Testis (tissue), 3 donors: ENCODE data around the gene EPHA3. TPM values are rescaled to one million over a fixed set of nuclear protein-coding genes. Genes with fewer than 3 reads are reported as not detected.

Experiments used
- DNase-seq: peaks from one replicate; pipeline ENCODE4 v3.0.0-alpha.2; 2019
- H3K27ac ChIP-seq, 2 donors: fragments of 200-600 bp; sonication (generic); one replicate each; pipeline ENCODE4 v1.5.1; 2019
- H3K27me3 ChIP-seq: fragments of 200-600 bp; sonication (generic); one replicate; pipeline ENCODE4 v1.5.1; 2019
- H3K36me3 ChIP-seq: fragments of 200-600 bp; sonication (generic); one replicate; pipeline ENCODE4 v1.5.1; 2017; ENCODE audit warnings: low read depth; ENCODE audit errors: missing control alignments
- H3K4me1 ChIP-seq: fragments of 200-600 bp; sonication (generic); one replicate; pipeline ENCODE4 v1.5.1; 2019
- H3K4me3 ChIP-seq, 2 donors: fragments of 200-600 bp; sonication (generic); one replicate each; pipeline ENCODE4 v1.5.1; 2017 to 2019
- H3K9me3 ChIP-seq: fragments of 200-600 bp; sonication (generic); one replicate; pipeline ENCODE4 v1.5.1; 2017
- POLR2A ChIP-seq: fragments of 450-650 bp; IDR thresholded peaks from one replicate; pipeline ENCODE4 v1.6.1; 2017; ENCODE audit warnings: antibody characterized with exemption, mild to moderate bottlenecking, moderate library complexity
- WGBS, 2 donors: methylation state at CpG; one replicate each; pipeline ENCODE4 v1.1.5; 2018; 5-methylcytosine and 5-hydroxymethylcytosine counted together
- intact Hi-C: fragments of 100-400 bp; cut with DNase I; formaldehyde crosslinking; loops from one replicate; pipeline ENCODE4 v1.15.1; 2023; ENCODE audit warnings: low total_unique reads
- polyA plus RNA-seq: library from polyadenylated mRNA; stranded (reverse); fragments of 350-450 nt; fragmentation: Illumina TruSeq; extraction: RNeasy Lipid Tissue Mini Kit (QIAGEN cat#74804); gene quantifications from one replicate; pipeline ENCODE4 v1.2.3, GENCODE V29; 2014; ENCODE audit warnings: low read depth, low replicate concordance; ENCODE audit not compliant: insufficient read depth
- total RNA-seq, 2 donors: library from RNA; depleted of rRNA; stranded (reverse); fragments of >200 nt; gene quantifications; one replicate each; pipeline ENCODE4 v1.2.3, GENCODE V29; 2016
- TF ChIP-seq, protein P1 (sequence below), 3 experiments: fragments of 450-650 bp in 2 of 3; fragments of 200-600 bp in 1 of 3; sonication (generic) in 1 of 3; IDR thresholded peaks; one replicate each; pipeline ENCODE4 v1.5.1; 2016 to 2019; ENCODE audit warnings: antibody characterized with exemption in 3 of 3, mild to moderate bottlenecking in 2 of 3, moderate library complexity in 1 of 3

EPHA3 gene
- total and polyA plus RNA-seq, 3 donors from 2014 or later = 0.99 to 2.1 (median 1.3) TPM

- H3K9me3 ChIP-seq = no peaks in the 10 kb centered on the region
- no peaks in the 10 kb centered on the region for H3K4me1 ChIP-seq
- DNase-seq = no peak
- no peak overlapping the region for H3K27ac ChIP-seq
- H3K36me3 ChIP-seq = no peaks in the 10 kb centered on the region
- no peaks in the 10 kb centered on the region for H3K27me3 ChIP-seq
- WGBS, 2 donors = 82 to 94% methylated on average over 1 of the region's 1 CpG
- TF ChIP-seq POLR2A = no peak
- TF ChIP-seq, protein P1, sequence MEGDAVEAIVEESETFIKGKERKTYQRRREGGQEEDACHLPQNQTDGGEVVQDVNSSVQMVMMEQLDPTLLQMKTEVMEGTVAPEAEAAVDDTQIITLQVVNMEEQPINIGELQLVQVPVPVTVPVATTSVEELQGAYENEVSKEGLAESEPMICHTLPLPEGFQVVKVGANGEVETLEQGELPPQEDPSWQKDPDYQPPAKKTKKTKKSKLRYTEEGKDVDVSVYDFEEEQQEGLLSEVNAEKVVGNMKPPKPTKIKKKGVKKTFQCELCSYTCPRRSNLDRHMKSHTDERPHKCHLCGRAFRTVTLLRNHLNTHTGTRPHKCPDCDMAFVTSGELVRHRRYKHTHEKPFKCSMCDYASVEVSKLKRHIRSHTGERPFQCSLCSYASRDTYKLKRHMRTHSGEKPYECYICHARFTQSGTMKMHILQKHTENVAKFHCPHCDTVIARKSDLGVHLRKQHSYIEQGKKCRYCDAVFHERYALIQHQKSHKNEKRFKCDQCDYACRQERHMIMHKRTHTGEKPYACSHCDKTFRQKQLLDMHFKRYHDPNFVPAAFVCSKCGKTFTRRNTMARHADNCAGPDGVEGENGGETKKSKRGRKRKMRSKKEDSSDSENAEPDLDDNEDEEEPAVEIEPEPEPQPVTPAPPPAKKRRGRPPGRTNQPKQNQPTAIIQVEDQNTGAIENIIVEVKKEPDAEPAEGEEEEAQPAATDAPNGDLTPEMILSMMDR (IDR thresholded peaks at IDR 0.05) = no peak
- intact Hi-C loops = no loop called here
- H3K4me3 ChIP-seq = no peak overlapping the region
Measured at GRCh38 chr3:89182056-89182455, 74.6 kb downstream of the EPHA3 start.

DNA sequence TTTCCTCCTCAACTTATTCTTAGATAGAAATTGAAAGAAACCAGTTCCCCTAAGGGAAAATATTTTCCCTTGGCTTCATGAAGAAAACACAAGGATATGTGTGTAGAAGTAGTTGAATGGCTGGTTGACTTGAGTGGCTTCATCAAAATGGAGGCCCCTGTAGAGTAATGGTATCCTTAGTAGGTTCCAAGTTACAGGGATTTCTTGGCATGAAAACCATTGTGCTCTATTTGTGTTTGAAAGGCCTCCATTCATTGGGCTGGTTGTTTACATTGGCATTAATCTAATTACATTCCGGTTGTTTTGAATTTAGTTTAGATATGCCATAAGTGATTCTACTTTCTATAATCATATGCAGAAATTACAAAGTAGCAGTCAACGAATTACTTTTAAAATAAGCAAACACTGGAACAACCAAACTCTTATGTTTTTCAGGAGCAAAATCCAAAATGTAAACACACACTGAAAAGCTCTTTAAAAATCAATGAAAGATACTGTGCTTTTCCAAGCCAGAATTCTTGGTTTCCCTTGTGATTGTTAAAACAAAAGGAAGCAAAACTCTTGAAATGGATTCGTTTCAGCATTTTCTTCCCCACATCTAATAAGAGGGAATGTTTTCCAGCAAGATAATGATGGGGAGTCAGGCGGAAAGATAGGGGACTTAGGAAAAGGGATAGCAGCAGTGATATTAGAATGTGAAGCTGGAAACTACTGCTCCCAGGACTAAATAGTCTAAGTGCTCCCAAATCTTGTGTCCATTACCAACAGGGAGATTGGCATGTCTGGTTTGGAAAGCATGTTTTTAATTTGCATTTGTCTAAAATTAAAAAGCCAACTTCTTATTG lies 77.0 kb downstream of the EPHA3 start:
- no peak overlapping the region for H3K27ac ChIP-seq
- no peaks in the 10 kb centered on the region for H3K4me1 ChIP-seq
- intact Hi-C loops = no loop called here
- no peak overlapping the region for H3K4me3 ChIP-seq
- H3K36me3 ChIP-seq = no peaks in the 10 kb centered on the region
- TF ChIP-seq POLR2A = no peak
- TF ChIP-seq, protein P1 (IDR thresholded peaks at IDR 0.05) = no peak
- no peak for DNase-seq
- H3K27me3 ChIP-seq = no peaks in the 10 kb centered on the region
- WGBS, 2 donors = 52 to 60% methylated on average over 4 of the region's 4 CpGs
- H3K9me3 ChIP-seq = no peaks in the 10 kb centered on the region

GRCh38 chr3:89186456-89186855 lies 79.0 kb downstream of the EPHA3 start:
- H3K27ac ChIP-seq = no peak overlapping the region
- H3K4me3 ChIP-seq = no peak overlapping the region
- H3K9me3 ChIP-seq = no peaks in the 10 kb centered on the region
- H3K36me3 ChIP-seq = no peaks in the 10 kb centered on the region
- DNase-seq = no peak
- WGBS, 2 donors = 90% methylated on average over 4 of the region's 4 CpGs
- TF ChIP-seq POLR2A = no peak
- TF ChIP-seq, protein P1 (IDR thresholded peaks at IDR 0.05) = no peak
- H3K4me1 ChIP-seq = no peaks in the 10 kb centered on the region
- intact Hi-C loops = no loop called here
- no peaks in the 10 kb centered on the region for H3K27me3 ChIP-seq

- WGBS, 2 donors = 84 to 88% methylated on average over 3 of the region's 3 CpGs
- H3K9me3 ChIP-seq = no peaks in the 10 kb centered on the region
- no peak for DNase-seq
Measured at GRCh38 chr3:89198591-89198990, 91.2 kb downstream of the EPHA3 start.

More at GRCh38 chr3:89198591-89198990, 91.2 kb downstream of the EPHA3 start:
- Histone ChIP-seq H3K4me3 (no peak overlapping the region), H3K27ac (no peak overlapping the region), H3K4me1 (no peaks in the 10 kb centered on the region), H3K27me3 (no peaks in the 10 kb centered on the region), H3K36me3 (no peaks in the 10 kb centered on the region)
- intact Hi-C loops = no loop called here
- TF ChIP-seq POLR2A = no peak
- TF ChIP-seq, protein P1 (IDR thresholded peaks at IDR 0.05) = no peak
